HepG2 (cell line): ENCODE results near the gene SEC63. TPM values are rescaled to one million over a fixed set of nuclear protein-coding genes. Genes with fewer than 3 reads are reported as not detected.
A peak's percentile ranks its signal among the peaks of the same experiment; 100 is the strongest.

Experiments
- ARNT2 ChIP-seq: sonication (generic); formaldehyde crosslinking; IDR thresholded peaks from 2 replicates; pipeline ENCODE4 v1.8.0; 2022; ENCODE audit warnings: mild to moderate bottlenecking, low read depth, missing genetic modification reagents, moderate library complexity
- MED13 ChIP-seq: sonication (generic); formaldehyde crosslinking; IDR thresholded peaks from 2 replicates; pipeline ENCODE4 v1.5.0; 2020; ENCODE audit warnings: missing genetic modification reagents
- PBX3 ChIP-seq: sonication (generic); formaldehyde crosslinking; IDR thresholded peaks from 2 replicates; pipeline ENCODE4 v1.8.1; 2023; ENCODE audit warnings: missing genetic modification reagents, inconsistent platforms, borderline replicate concordance
- ZNF17 ChIP-seq: sonication (generic); formaldehyde crosslinking; IDR thresholded peaks from 2 replicates; pipeline ENCODE4 v1.5.0; 2020; ENCODE audit warnings: mild to moderate bottlenecking, missing genetic modification reagents
- ZNF543 ChIP-seq: sonication (generic); formaldehyde crosslinking; IDR thresholded peaks from 2 replicates; pipeline ENCODE4 v1.4.0; 2020; ENCODE audit warnings: mild to moderate bottlenecking, missing genetic modification reagents
- ZNF879 ChIP-seq: sonication (generic); formaldehyde crosslinking; IDR thresholded peaks from 2 replicates; pipeline ENCODE4 v1.8.1; 2023; ENCODE audit warnings: missing genetic modification reagents
- ZUFSP ChIP-seq: sonication (generic); formaldehyde crosslinking; IDR thresholded peaks from 2 replicates; pipeline ENCODE4 v1.9.0; 2021; ENCODE audit warnings: missing genetic modification reagents, mild to moderate bottlenecking, borderline replicate concordance
- polyA plus RNA-seq, 8 experiments: library from polyadenylated mRNA; depleted of rRNA in 3 of 8; stranded (reverse) in 7 of 8; unstranded in 1 of 8; fragments of >200 nt; fragmentation: Illumina TruSeq in 4 of 8; extraction: Trizol in 4 of 8; gene quantifications; 2 replicates each; pipeline versions ENCODE4 v1.2.1 to v1.2.3, GENCODE V29; 2011 to 2016; ENCODE audit warnings: low read depth in 4 of 8, missing spikeins in 1 of 8, mixed read lengths in 1 of 8; ENCODE audit not compliant: insufficient read depth in 1 of 8
- total RNA-seq, 5 experiments: library from RNA; depleted of rRNA; stranded (reverse); fragments of >200 nt; fragmentation: Illumina TruSeq; extraction: Trizol; gene quantifications; 2 replicates each; pipeline ENCODE4 v1.2.3, GENCODE V29; 2016; ENCODE audit warnings: low read depth in 1 of 5
- TF ChIP-seq, protein P1 (sequence below): sonication (generic); formaldehyde crosslinking; IDR thresholded peaks from 2 replicates; pipeline ENCODE4 v1.9.0; 2021; ENCODE audit warnings: missing genetic modification reagents, borderline replicate concordance
- TF ChIP-seq, protein P2 (sequence below): sonication (generic); formaldehyde crosslinking; IDR thresholded peaks from 2 replicates; pipeline ENCODE4 v1.4.0; 2020; ENCODE audit warnings: missing genetic modification reagents, borderline replicate concordance
- TF ChIP-seq, protein P3 (sequence below), 2 experiments: sonication (generic) in 1 of 2; formaldehyde crosslinking in 1 of 2; IDR thresholded peaks; 2 replicates each; pipeline versions ENCODE4 v1.5.1 to v1.6.1; 2011 to 2020; ENCODE audit warnings: borderline replicate concordance in 1 of 2, low read depth in 1 of 2, low read length in 1 of 2, mild to moderate bottlenecking in 1 of 2, missing genetic modification reagents in 1 of 2, moderate library complexity in 1 of 2
- TF ChIP-seq, protein P4 (sequence below): sonication (generic); formaldehyde crosslinking; IDR thresholded peaks from 2 replicates; pipeline ENCODE4 v1.4.0; 2020; ENCODE audit warnings: missing genetic modification reagents, mild to moderate bottlenecking, borderline replicate concordance
- TF ChIP-seq, protein P5 (sequence below): sonication (generic); formaldehyde crosslinking; IDR thresholded peaks from 2 replicates; pipeline ENCODE4 v1.8.0; 2022; ENCODE audit warnings: mild to moderate bottlenecking, missing genetic modification reagents; ENCODE audit not compliant: insufficient replicate concordance

Gene SEC63
- total and polyA plus RNA-seq, 2 of the 13 experiments (the other 11 are each of a cell fraction or from before 2014, with no cell fraction given): 20.2 to 45.9 TPM

GRCh38 chr6:107957909-107958688 lies at the start of gene SEC63 (continued):
- TF ChIP-seq ZUFSP (CRISPR knock-in tag) (no peak), MED13 (CRISPR knock-in tag) (peak; percentile 55; the same call in 1 of the 2 replicates), ARNT2 (CRISPR knock-in tag) (peak; percentile 98), PBX3 (CRISPR knock-in tag) (0 out of 2 replicates have a peak, but pooled peaks have one; percentile 1), ZNF543 (peak; percentile 87; the same call in 1 of the 2 replicates), ZNF17 (CRISPR knock-in tag) (no peak), ZNF879 (CRISPR knock-in tag) (peak; percentile 63; the same call in 1 of the 2 replicates)
- TF ChIP-seq, protein P1, sequence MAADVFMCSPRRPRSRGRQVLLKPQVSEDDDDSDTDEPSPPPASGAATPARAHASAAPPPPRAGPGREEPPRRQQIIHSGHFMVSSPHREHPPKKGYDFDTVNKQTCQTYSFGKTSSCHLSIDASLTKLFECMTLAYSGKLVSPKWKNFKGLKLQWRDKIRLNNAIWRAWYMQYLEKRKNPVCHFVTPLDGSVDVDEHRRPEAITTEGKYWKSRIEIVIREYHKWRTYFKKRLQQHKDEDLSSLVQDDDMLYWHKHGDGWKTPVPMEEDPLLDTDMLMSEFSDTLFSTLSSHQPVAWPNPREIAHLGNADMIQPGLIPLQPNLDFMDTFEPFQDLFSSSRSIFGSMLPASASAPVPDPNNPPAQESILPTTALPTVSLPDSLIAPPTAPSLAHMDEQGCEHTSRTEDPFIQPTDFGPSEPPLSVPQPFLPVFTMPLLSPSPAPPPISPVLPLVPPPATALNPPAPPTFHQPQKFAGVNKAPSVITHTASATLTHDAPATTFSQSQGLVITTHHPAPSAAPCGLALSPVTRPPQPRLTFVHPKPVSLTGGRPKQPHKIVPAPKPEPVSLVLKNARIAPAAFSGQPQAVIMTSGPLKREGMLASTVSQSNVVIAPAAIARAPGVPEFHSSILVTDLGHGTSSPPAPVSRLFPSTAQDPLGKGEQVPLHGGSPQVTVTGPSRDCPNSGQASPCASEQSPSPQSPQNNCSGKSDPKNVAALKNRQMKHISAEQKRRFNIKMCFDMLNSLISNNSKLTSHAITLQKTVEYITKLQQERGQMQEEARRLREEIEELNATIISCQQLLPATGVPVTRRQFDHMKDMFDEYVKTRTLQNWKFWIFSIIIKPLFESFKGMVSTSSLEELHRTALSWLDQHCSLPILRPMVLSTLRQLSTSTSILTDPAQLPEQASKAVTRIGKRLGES (CRISPR knock-in tag): no peak
- TF ChIP-seq, protein P2, sequence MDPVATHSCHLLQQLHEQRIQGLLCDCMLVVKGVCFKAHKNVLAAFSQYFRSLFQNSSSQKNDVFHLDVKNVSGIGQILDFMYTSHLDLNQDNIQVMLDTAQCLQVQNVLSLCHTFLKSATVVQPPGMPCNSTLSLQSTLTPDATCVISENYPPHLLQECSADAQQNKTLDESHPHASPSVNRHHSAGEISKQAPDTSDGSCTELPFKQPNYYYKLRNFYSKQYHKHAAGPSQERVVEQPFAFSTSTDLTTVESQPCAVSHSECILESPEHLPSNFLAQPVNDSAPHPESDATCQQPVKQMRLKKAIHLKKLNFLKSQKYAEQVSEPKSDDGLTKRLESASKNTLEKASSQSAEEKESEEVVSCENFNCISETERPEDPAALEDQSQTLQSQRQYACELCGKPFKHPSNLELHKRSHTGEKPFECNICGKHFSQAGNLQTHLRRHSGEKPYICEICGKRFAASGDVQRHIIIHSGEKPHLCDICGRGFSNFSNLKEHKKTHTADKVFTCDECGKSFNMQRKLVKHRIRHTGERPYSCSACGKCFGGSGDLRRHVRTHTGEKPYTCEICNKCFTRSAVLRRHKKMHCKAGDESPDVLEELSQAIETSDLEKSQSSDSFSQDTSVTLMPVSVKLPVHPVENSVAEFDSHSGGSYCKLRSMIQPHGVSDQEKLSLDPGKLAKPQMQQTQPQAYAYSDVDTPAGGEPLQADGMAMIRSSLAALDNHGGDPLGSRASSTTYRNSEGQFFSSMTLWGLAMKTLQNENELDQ (CRISPR knock-in tag): no peak
- TF ChIP-seq, protein P3, sequence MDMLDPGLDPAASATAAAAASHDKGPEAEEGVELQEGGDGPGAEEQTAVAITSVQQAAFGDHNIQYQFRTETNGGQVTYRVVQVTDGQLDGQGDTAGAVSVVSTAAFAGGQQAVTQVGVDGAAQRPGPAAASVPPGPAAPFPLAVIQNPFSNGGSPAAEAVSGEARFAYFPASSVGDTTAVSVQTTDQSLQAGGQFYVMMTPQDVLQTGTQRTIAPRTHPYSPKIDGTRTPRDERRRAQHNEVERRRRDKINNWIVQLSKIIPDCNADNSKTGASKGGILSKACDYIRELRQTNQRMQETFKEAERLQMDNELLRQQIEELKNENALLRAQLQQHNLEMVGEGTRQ (IDR thresholded peaks at IDR 0.05; ENCODE audit: low read depth, low read length): no peak
- TF ChIP-seq, protein P3 (CRISPR knock-in tag; IDR thresholded peaks at IDR 0.05; ENCODE audit: borderline replicate concordance): no peak
- TF ChIP-seq, protein P4, sequence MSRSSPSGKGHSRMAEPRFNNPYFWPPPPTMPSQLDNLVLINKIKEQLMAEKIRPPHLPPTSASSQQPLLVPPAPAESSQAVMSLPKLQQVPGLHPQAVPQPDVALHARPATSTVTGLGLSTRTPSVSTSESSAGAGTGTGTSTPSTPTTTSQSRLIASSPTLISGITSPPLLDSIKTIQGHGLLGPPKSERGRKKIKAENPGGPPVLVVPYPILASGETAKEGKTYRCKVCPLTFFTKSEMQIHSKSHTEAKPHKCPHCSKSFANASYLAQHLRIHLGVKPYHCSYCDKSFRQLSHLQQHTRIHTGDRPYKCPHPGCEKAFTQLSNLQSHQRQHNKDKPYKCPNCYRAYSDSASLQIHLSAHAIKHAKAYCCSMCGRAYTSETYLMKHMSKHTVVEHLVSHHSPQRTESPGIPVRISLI (CRISPR knock-in tag): peak; percentile 11; the same call in 1 of the 2 replicates
- TF ChIP-seq, protein P5, sequence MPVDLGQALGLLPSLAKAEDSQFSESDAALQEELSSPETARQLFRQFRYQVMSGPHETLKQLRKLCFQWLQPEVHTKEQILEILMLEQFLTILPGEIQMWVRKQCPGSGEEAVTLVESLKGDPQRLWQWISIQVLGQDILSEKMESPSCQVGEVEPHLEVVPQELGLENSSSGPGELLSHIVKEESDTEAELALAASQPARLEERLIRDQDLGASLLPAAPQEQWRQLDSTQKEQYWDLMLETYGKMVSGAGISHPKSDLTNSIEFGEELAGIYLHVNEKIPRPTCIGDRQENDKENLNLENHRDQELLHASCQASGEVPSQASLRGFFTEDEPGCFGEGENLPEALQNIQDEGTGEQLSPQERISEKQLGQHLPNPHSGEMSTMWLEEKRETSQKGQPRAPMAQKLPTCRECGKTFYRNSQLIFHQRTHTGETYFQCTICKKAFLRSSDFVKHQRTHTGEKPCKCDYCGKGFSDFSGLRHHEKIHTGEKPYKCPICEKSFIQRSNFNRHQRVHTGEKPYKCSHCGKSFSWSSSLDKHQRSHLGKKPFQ (CRISPR knock-in tag): no peak
